Activated B cell treated with CpG ODN at 0.5 μM for 24 hours (primary cell): ENCODE results near the gene PLOD1. TPM values are rescaled to one million over a fixed set of nuclear protein-coding genes. Genes with fewer than 3 reads are reported as not detected.

Experiments
- ATAC-seq: fragments of 200-7000 bp; cut with Tn5 transposase; one replicate; pipeline ENCODE4 v1.10.0; 2021; ENCODE audit warnings: low read depth, mild to moderate bottlenecking, moderate library complexity
- CTCF ChIA-PET: fragments of 350-600 bp; sonication (Branson Sonifier 250); formaldehyde crosslinking; loops from one replicate; lab custom pipeline; 2021; ENCODE audit warnings: antibody characterized with exemption; lab: Charles Lee
- POLR2A ChIA-PET: fragments of 350-600 bp; sonication (Branson Sonifier 250); formaldehyde crosslinking; loops from one replicate; lab custom pipeline; 2021; ENCODE audit warnings: antibody characterized with exemption; lab: Charles Lee
- DNase-seq: peaks from one replicate; pipeline ENCODE4 v3.0.0; 2022
- H3K27ac Mint-ChIP-seq: one replicate; pipeline ENCODE4 v1.8.0; 2020; ENCODE audit warnings: mixed read lengths
- H3K27me3 Mint-ChIP-seq: one replicate; pipeline ENCODE4 v1.8.0; 2021; ENCODE audit warnings: mixed read lengths
- H3K36me3 Mint-ChIP-seq: one replicate; pipeline ENCODE4 v1.8.0; 2021; ENCODE audit warnings: low read depth, mixed read lengths
- H3K4me1 Mint-ChIP-seq: one replicate; pipeline ENCODE4 v1.8.0; 2021; ENCODE audit warnings: mixed read lengths
- H3K4me3 Mint-ChIP-seq: one replicate; pipeline ENCODE4 v1.8.0; 2020; ENCODE audit warnings: mild to moderate bottlenecking, mixed read lengths
- H3K9me3 Mint-ChIP-seq: one replicate; pipeline ENCODE4 v1.8.0; 2020; ENCODE audit warnings: mixed read lengths
- CTCF ChIP-seq: fragments of 200-600 bp; IDR thresholded peaks from one replicate; pipeline ENCODE4 v1.8.0; 2022; ENCODE audit warnings: antibody characterized with exemption, mild to moderate bottlenecking
- intact Hi-C: fragments of 100-400 bp; cut with micrococcal nuclease; formaldehyde crosslinking; loops from one replicate; pipeline ENCODE4 v1.15.1; 2024
- total RNA-seq: library from RNA; stranded (reverse); gene quantifications from 2 replicates; pipeline ENCODE4 v1.2.3, GENCODE V29; 2022

The PLOD1 gene
- total RNA-seq, 1 donor from 2014 or later = 15.7 TPM

GRCh38 chr1:11982010-11982392 lies 47.5 kb downstream of the PLOD1 start:
- intact Hi-C loops = loop anchor here (5.0 kb wide), 1 partner anchor 1510 kb away; the partner anchor contains the start of genes DFFA and PEX14
- H3K27ac Mint-ChIP-seq = no peak overlapping the region
- no peak for DNase-seq
- no peak for ATAC-seq
- no peak for TF ChIP-seq CTCF
- H3K4me1 Mint-ChIP-seq = peaks cover 37% of the 10 kb centered on the region
- no peaks in the 10 kb centered on the region for H3K9me3 Mint-ChIP-seq
- H3K4me3 Mint-ChIP-seq = peak overlapping the region; percentile 90
- CTCF ChIA-PET = no interaction called here
- POLR2A ChIA-PET = interaction anchor here (6.6 kb wide), 1 partner anchor 73 kb away, joined by 173 read pairs; no protein-coding TSS in a partner anchor
- no peaks in the 10 kb centered on the region for H3K27me3 Mint-ChIP-seq
- H3K36me3 Mint-ChIP-seq = peaks cover 38% of the 10 kb centered on the region

GRCh38 chr1:11984121-11984520 lies 49.6 kb downstream of the PLOD1 start:
- ChIA-PET CTCF (no interaction called here), POLR2A (interaction anchor here (0.6 to 6.6 kb wide), 2 partner anchors 10 to 75 kb away, joined by 5 to 173 read pairs; no protein-coding TSS in a partner anchor)
- ATAC-seq (no peak), DNase-seq (no peak)
- Mint-ChIP-seq H3K27ac (no peak overlapping the region), H3K27me3 (no peaks in the 10 kb centered on the region), H3K4me3 (no peak overlapping the region), H3K9me3 (no peaks in the 10 kb centered on the region), H3K36me3 (peaks cover 45% of the 10 kb centered on the region), H3K4me1 (peaks cover 37% of the 10 kb centered on the region)
- no peak for TF ChIP-seq CTCF
- intact Hi-C loops = loop anchor here (5.0 kb wide), 1 partner anchor 1512 kb away; the partner anchor contains the start of genes DFFA and PEX14

DNA sequence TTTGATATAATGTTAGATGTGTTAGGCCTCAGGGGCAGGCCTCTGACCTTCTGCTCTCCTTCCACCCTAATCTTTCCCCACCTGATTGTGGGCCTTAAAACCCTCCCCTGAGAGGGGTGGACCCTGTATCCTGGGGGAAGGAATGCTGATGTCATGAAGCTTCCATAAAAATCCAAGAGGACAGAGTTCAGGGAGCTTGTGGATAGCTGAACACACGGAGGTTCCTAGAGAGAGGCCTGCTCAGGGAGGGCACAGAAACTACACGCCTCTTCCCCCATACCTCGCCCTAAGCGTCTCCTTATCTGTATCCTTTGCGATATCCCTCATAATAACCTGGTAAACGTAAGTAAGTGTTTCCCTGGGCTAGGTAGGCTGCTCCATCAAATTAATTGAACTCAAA lies 50.1 kb downstream of the PLOD1 start:
- H3K4me1 Mint-ChIP-seq = peaks cover 33% of the 10 kb centered on the region
- intact Hi-C loops = loop anchor here (5.0 kb wide), 1 partner anchor 1512 kb away; the partner anchor contains the start of genes DFFA and PEX14
- no peak for DNase-seq
- no peak for ATAC-seq
- POLR2A ChIA-PET = interaction anchor here (0.6 kb wide), 1 partner anchor 9 kb away, joined by 5 read pairs; no protein-coding TSS in a partner anchor
- no peaks in the 10 kb centered on the region for H3K9me3 Mint-ChIP-seq
- H3K4me3 Mint-ChIP-seq = no peak overlapping the region
- no peak overlapping the region for H3K27ac Mint-ChIP-seq
- no peak for TF ChIP-seq CTCF
- H3K36me3 Mint-ChIP-seq = peaks cover 50% of the 10 kb centered on the region
- CTCF ChIA-PET = no interaction called here
- no peaks in the 10 kb centered on the region for H3K27me3 Mint-ChIP-seq

- no peak overlapping the region for H3K27ac Mint-ChIP-seq
- H3K36me3 Mint-ChIP-seq = peaks cover 56% of the 10 kb centered on the region
- no peak for TF ChIP-seq CTCF
- no peak for ATAC-seq
- H3K27me3 Mint-ChIP-seq = no peaks in the 10 kb centered on the region
- no peak overlapping the region for H3K4me3 Mint-ChIP-seq
- peaks cover 28% of the 10 kb centered on the region for H3K4me1 Mint-ChIP-seq
- no peaks in the 10 kb centered on the region for H3K9me3 Mint-ChIP-seq
- no peak for DNase-seq
- POLR2A ChIA-PET = interaction anchor here (0.6 to 0.7 kb wide), 2 partner anchors 76 to 182 kb away, joined by 5 to 8 read pairs; no protein-coding TSS in a partner anchor
- intact Hi-C loops = no loop called here
- CTCF ChIA-PET = no interaction called here
Observed at GRCh38 chr1:11985171-11985570, 50.7 kb downstream of the PLOD1 start.

- ATAC-seq (no peak), DNase-seq (no peak)
- Mint-ChIP-seq H3K9me3 (no peaks in the 10 kb centered on the region), H3K27me3 (no peaks in the 10 kb centered on the region), H3K27ac (no peak overlapping the region), H3K4me1 (peaks cover 25% of the 10 kb centered on the region), H3K4me3 (no peak overlapping the region), H3K36me3 (peaks cover 63% of the 10 kb centered on the region)
- ChIA-PET POLR2A (interaction anchor here (0.6 to 0.7 kb wide), 2 partner anchors 77 to 181 kb away, joined by 5 to 8 read pairs; no protein-coding TSS in a partner anchor), CTCF (no interaction called here)
- no peak for TF ChIP-seq CTCF
- intact Hi-C loops = no loop called here
Observed at GRCh38 chr1:11985851-11986250, 51.3 kb downstream of the PLOD1 start.
